IPS-18c (cell line): ENCODE measurements around the gene POLK.
"Not testable (repeated sequence)": the region's sequence is repeated elsewhere in the genome, so short reads cannot be mapped to it uniquely, and the experiment has no call there.

Source experiments
- H3K4me3 ChIP-seq: 2 replicates; pipeline ENCODE4 v1.7.0; 2013; ENCODE audit warnings: low read depth, mild to moderate bottlenecking, low read length, moderate library complexity; ENCODE audit not compliant: insufficient read depth
- H3K9me3 ChIP-seq: one replicate; pipeline ENCODE4 v1.6.1; 2013; ENCODE audit warnings: mild to moderate bottlenecking, low read length, moderate library complexity; ENCODE audit not compliant: control insufficient read depth, insufficient read depth

POLK gene

GRCh38 chr5:75511435-75512382 lies at the start of gene POLK, which contains the start of gene CERT1:
Gene POLK (plus strand): TSS chr5:75511891.
Gene CERT1 (minus strand): TSS chr5:75511629. CDS start chr5:75511207, 422 bp downstream.
- Histone ChIP-seq H3K9me3 (no peaks in the 10 kb centered on the region), H3K4me3 (peak within 1 kb of the TSS; percentile 98)

DNA sequence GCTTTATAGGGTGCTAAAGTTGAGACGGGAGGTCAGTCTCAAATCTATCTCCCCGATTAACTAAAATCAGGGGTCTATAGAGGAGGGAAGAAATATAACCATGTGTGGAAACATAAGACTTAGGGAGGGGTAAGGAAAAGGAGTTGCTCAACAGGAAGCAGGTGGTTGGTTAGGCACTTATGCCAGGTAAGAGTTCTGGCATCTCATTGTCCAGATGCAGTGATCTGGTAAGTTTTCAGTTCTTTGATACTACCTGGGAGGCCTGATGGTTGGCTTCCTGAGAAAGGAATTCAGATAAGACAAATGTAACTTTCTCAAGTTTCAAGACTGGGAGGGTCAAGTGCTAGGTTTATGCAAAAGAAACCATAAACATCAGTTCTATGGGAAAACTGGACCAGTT lies 48.0 kb upstream of the POLK start:
- H3K4me3 ChIP-seq: no peak overlapping the region
- H3K9me3 ChIP-seq: no peaks in the 10 kb centered on the region

DNA sequence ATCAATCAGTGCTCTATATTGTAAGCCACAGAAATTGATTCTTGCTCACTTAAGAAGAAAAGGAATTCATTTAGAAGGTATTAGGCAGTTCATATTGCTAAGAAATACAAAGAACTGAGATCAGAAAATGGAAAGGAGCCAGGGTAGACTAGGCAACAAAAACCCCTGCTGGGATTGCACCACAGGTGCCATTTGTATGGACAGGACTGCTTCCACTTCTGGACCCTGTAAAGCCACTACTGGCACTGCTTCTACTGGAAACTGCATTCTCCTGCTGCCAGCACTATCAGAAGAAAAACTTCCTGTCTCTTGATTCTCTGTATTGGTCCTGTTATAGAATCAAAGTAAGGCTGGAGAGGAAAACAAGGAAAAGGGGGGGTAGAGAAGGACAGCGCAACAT lies 46.2 kb upstream of the POLK start:
- no peaks in the 10 kb centered on the region for H3K9me3 ChIP-seq
- no peak overlapping the region for H3K4me3 ChIP-seq

DNA sequence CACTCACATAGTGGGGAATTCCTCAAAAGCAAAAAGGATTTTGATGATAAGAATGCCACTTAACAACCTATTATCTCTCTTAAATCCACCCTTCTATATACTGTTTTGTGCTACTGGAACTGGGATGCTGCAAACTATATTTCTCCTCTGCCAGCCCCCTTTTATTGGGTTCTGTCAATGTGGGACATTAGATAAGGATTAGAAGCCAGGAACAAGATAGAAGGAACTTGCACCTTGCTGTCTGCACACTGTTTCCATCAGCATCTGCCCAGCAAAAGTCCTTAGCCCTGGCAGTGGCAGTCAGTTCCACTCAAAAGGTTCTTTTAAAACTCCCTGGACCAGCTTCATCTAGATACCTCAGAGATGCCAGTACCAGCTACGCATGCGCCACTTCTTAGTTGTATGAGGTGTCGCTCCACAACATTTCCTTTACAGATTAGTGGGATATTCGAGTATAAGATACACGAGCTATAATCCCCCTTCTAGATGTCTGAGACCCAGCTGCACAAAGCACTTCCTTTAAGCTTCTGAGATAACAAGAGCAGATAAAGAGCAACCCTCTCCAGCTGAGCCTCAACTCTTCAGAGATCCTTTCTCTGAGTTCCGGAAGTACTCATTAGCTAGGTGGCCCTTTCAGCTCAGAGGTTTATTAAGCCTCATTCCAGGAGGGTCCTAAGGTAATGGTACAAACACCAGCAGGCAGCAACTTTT lies 45.5 kb upstream of the POLK start:
- Histone ChIP-seq H3K4me3 (no peak overlapping the region), H3K9me3 (no peaks in the 10 kb centered on the region)

DNA sequence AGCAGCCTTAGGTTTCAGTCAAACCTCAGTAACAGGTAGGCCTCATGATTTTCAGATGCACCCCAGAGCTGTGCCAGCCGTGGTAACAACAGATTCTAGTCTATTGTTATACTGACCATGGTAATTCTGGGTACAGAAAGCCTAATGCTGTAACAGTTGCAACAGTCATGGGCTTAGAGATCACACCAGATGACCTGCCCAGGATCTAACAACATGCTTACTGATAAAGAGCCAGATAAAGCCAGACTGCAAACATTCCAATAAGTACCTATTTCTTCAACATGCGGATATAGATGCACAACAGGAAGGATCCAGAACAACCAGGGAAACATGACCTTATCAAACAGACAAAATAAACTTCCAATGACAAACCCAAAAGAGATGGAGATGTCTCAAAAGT lies 43.1 kb upstream of the POLK start:
- Histone ChIP-seq H3K9me3 (no peaks in the 10 kb centered on the region), H3K4me3 (no peak overlapping the region)

- H3K4me3 ChIP-seq: no peak overlapping the region
- H3K9me3 ChIP-seq: no peaks in the 10 kb centered on the region
Measured at GRCh38 chr5:75469017-75469416, 42.7 kb upstream of the POLK start.

GRCh38 chr5:75471193-75471592 lies 40.5 kb upstream of the POLK start:
- no peak overlapping the region for H3K4me3 ChIP-seq

GRCh38 chr5:75472973-75473372 lies 38.7 kb upstream of the POLK start:
- Histone ChIP-seq H3K4me3 (no peak overlapping the region), H3K9me3 (no peaks in the 10 kb centered on the region)

More at GRCh38 chr5:75471193-75471592, 40.5 kb upstream of the POLK start:
- no peaks in the 10 kb centered on the region for H3K9me3 ChIP-seq

DNA sequence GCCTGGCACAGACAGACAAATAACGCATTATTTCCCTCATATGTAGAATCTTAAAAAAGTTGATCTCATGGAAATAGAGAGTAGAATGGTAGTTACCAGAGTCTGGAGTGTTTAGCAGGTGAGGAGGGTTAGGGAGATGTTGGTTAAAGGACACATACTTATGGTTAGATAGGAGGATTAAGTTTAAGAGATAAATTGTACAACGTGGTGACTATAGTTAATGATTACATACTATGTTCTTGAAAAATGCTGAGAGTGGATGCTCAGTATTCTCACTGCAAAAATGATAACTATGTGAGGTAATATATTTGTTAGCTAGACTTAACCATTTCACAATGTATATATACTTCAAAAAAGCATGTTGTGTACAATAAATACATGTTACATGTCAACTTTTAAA lies 38.2 kb upstream of the POLK start:
- Histone ChIP-seq H3K4me3 (no peak overlapping the region), H3K9me3 (no peaks in the 10 kb centered on the region)

DNA sequence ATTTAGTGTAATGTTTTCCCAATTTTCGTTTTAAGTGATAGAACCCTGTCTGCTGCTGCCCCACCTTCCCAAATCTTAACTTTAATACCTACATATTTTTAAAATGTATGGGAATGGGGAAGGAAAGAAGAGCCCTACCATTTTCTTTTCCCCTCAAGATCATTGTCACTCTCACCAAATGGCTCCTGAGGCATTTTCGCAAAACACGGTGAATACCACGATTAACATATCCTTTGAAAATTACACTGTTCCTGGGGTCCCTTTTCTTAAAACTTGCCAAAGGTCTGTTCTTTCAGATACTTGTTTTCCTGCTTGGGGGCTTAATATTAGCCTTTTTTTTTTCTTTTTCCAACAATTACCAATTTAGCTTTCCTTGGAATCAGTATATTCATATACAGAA lies 36.3 kb upstream of the POLK start:
- Histone ChIP-seq H3K4me3 (no peak overlapping the region), H3K9me3 (no peaks in the 10 kb centered on the region)

DNA sequence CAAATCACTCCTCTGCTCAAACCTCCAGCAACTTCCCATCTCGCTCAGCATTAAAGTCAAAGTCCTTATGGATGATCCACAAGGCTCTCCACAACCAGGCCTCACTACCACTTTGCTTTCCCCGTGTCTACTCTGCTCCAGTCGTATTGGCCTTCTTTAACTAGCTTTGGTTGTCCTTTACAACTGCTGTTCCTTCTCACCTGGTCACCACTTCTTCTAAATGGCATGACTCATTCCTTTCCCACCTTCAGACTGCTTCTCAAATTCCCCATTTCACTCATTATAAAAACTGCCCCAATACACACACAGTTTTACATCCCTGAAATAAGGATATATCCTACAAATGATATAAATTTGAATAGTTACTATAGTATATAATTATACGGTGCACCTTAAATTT lies 30.7 kb upstream of the POLK start:
- H3K4me3 ChIP-seq: no peak overlapping the region
- H3K9me3 ChIP-seq: no peaks in the 10 kb centered on the region

DNA sequence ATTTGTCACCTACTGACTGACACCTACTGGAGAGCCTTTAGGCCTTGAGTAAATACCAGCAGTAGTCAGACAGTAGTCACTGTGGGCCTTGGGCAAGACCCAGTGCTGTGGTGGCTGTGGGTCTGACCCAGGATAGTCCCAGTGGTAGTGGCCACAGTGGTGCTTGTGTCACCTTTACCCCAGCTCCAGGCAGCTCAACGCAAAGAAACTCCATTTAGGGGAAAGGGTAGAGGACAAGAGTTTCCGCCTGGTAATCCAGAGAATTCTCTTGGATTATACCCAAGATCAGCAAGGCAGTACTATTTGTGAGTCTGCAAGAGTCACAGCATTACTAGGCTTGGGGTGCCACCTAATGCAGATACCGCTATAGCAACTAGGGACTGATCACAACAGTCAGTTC lies 29.2 kb upstream of the POLK start:
- no peak overlapping the region for H3K4me3 ChIP-seq
- H3K9me3 ChIP-seq: no peaks in the 10 kb centered on the region

GRCh38 chr5:75484605-75485004 lies 27.1 kb upstream of the POLK start:
- H3K4me3 ChIP-seq: no peak overlapping the region

DNA sequence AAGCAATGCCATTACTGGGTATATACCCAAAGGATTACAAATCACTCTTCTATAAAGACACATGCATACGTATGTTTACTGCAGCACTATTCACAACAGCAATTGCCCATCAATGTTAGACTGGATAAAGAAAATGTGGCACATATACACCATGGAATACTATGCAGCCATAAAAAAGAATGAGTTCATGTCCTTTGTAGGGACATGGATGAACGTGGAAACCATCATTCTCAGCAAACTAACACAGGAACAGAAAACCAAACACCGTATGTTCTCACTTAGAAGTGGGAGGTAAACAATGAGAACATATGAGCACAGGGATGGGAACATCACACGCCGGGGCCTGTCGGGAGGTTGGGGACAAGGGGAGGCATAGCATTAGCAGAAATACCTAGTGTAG lies 21.8 kb upstream of the POLK start:
- not testable (repeated sequence) for H3K9me3 ChIP-seq, H3K4me3 ChIP-seq

More at GRCh38 chr5:75484605-75485004, 27.1 kb upstream of the POLK start:
- H3K9me3 ChIP-seq: no peaks in the 10 kb centered on the region

DNA sequence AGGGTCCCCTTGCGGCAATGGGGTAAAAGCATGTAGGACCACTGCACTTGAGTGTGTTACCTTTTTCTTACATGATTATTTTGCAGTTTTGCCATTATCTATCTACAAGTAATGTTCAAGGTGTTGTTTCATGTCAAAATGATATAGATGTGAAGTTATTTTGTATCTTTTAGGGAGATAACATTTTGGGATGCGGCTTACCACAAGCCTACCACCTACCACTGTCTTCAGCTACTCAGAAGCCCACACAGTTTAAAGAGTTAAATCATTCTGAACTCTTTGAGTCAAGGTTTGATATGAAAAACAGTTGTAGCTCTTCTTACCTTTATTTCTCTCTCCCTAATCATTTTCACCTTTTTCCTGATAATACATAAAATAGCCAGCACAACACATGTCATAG lies 20.1 kb upstream of the POLK start:
- Histone ChIP-seq H3K4me3 (no peak overlapping the region), H3K9me3 (no peaks in the 10 kb centered on the region)

DNA sequence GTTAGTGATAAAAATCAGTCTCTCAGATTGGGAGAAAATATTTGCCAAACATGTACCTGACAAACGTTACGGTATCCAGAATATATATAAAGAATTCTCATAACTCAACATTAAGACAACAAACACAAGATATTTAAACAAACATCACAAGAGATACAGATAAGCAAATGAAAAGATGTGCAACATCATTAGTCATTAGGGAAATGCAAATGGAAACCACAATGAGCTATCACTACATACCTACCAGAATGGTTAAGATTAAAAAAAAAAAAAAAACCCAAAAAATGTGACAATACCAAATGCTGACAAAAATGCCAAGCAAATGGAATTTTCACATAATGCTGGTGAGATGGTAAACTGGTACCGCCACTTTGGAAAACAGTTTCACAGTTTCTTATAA lies 15.7 kb upstream of the POLK start:
- no peaks in the 10 kb centered on the region for H3K9me3 ChIP-seq

GRCh38 chr5:75498208-75498777 lies 13.4 kb upstream of the POLK start:
- no peak overlapping the region for H3K4me3 ChIP-seq
- H3K9me3 ChIP-seq: no peaks in the 10 kb centered on the region

More for the DNA sequence above, 15.7 kb upstream of the POLK start:
- H3K4me3 ChIP-seq: no peak overlapping the region

DNA sequence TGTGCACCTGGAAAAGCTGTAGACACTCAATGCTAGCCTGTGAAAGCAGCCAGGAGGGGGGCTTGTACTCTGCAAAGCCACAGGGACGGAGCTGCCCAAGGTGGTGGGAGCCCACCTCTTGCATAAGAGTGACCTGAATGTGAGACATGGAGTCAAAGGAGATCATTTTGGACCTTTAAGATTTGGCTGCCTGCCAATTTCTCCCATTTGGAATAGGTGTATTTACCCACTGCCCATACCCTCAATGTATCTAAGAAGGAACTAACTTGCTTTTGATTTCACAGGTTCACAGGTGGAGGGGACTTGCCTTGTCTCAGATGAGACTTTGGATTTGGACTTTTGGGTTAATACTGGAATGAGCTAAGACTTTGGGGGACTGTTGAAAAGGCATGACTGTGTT lies 12.8 kb upstream of the POLK start:
- H3K9me3 ChIP-seq, H3K4me3 ChIP-seq: not testable (repeated sequence)
